ENCODE measurements around the gene WEE1.

Gene WEE1

GRCh38 chr11:9567401-9567800, 6.1 kb upstream of the WEE1 start:
- no peak for DNase-seq

GRCh38 chr11:9568161-9568853, 5.2 kb upstream of the WEE1 start:
- DNase-seq, result no peak

DNA sequence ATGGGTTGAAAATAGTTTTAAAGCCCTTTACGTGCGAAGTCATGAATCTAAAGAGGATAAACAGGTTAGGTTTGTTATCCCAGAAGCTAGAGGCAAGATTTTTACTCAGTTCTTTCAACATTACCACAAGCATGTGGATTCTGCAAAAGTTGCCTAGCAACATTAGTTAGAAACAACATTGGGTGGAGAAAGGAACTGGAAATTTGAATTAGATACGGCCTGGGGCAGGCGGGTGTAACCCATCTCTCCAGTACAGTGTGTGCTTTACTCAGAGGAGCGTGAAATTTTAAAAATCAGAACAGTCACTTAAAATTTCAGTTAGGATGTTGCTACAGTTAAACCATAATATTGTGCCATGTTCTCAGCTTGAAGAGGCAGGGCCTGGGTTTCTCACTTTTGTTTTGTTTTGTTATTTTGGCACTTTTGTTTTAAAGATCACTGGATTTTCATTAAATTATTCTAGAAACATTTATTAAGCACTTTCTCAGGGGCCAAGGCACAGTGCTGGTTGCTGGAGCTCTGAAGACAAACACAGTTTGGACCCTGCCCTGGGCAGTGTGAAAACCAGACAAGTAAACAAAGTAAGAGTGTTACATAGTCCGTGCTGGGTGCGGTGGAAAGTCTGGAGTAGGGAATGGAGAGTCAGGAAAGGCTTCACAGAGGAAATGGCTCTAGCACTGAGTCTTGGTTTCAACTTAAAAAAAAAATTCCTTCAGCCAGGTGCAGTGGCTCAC, 4.4 kb upstream of the WEE1 start:
- no peak for DNase-seq

- no peak for DNase-seq
These were observed 3.8 kb upstream of the WEE1 start for GRCh38 chr11:9569588-9570164.

- no peak for DNase-seq
These were observed 3.0 kb upstream of the WEE1 start for GRCh38 chr11:9570313-9571025.

DNA sequence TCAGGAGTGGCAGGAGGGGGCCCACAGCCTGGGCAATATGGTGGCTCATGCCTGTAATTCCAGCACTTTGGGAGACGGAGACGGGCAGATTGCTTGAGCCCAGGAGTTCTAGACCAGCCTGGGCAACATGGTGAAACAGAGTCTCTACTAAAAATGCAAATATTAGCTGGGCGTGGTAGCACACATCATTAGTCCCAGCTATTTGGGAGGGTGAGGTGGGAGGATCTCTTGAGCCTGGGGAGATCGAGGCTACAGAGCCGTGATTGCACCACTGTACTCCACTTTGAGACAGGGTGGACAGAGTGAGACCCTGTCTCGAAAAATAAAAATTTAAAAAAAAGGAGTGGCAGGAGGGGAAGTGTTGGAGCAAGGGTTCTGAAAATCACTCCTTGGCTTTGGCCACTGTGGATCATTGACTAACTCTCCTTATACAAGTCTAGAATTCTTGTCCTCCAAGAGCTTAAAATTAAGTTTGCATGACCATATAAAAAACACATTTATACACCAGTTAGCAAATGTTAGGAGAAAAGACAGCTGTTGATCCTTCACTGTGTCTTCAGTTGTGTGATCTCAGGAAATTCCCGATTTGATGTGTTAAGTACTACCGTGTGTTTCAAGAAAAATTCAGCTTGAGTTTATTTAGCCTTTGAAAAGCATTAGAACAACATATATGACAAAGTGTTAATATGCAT, 2.3 kb upstream of the WEE1 start:
- DNase-seq, result no peak

DNA sequence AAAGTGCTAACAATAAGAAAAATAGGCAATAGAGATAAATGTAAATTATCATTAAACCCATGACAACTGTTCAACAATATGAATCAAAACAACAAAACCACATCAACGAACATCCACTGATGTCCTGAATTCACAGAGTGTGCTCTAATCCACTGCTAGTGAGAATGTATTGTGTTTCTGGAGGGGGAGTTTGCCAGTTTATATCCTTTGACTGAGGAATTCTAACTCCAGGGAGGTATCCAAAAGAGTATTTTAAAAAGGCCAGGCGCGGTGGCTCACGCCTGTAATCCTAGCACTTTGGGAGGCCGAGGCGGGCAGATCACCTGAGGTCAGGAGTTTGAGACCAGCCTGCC, 1.7 kb upstream of the WEE1 start:
- no peak for DNase-seq

DNA sequence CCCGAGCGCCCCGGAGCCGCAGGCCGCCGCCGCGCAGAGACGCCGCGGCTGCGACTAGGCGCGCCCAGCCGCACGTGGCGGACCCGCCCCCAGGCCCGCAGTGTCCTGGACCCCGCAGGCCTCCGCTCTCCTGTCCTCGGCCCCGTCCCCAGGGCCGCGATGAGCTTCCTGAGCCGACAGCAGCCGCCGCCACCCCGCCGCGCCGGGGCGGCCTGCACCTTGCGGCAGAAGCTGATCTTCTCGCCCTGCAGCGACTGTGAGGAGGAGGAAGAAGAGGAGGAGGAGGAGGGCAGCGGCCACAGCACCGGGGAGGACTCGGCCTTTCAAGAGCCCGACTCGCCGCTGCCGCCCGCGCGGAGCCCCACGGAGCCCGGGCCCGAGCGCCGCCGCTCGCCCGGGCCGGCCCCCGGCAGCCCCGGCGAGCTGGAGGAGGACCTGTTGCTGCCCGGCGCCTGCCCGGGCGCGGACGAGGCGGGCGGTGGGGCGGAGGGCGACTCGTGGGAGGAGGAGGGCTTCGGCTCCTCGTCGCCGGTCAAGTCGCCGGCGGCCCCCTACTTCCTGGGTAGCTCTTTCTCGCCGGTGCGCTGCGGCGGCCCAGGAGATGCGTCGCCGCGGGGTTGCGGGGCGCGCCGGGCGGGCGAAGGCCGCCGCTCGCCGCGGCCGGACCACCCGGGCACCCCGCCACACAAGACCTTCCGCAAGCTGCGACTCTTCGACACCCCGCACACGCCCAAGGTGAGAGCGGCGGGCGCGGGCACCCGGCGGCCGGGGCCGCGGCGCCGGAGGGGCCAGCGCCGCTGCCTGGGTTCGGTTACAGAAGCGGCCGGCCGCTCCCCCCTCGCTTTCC, 528 bp downstream of the WEE1 start:
- DNase-seq, result no peak

- DNase-seq, result no peak
These were observed 1.3 kb downstream of the WEE1 start for GRCh38 chr11:9574622-9575259.

- DNase-seq, result no peak
These were observed 2.1 kb downstream of the WEE1 start for GRCh38 chr11:9575260-9576240.

- DNase-seq, result no peak
These were observed 3.4 kb downstream of the WEE1 start for GRCh38 chr11:9576701-9577381.

DNA sequence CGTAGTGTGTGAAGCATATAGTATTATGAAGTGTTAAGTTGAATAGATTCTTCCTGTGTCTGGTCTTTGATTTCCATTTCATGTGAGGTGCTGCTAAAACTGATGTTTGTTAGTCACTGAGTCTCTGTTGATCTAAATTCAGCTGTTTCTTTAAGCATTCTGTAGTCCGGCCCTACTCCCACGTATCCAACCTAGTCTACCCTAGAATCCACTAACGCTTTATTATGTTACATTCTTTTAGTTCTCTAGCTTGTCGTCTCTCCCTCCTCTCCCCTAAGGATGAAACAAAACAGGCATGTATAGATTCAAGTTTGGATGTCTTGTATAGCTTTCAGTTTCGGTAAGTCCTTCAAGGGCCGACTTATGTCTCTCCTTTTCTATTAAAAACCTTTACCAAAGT, 4.1 kb downstream of the WEE1 start:
- DNase-seq, result no peak

DNA sequence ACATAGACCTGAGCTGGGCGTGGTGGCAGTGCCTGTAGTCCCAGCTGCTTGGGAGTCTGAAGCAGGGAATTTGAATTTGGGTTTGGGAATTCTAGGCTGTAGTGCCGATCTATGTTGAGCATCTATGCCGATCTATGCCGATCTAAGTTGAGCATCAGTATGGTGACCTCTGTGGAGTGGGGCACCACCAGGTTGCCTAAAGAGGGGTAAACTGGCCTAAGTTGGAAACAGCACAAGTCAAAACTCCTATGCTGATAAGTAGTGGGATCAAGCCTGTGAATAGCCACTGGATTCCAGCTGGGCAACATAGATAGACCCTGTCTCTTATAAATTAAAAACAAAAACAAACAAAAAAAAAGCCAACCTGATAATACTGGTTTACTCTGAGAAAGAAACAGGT, 7.4 kb downstream of the WEE1 start:
- no peak for DNase-seq

- DNase-seq, result no peak
These were observed 8.2 kb downstream of the WEE1 start for GRCh38 chr11:9581556-9582161.

GRCh38 chr11:9590717-9591116, 17.2 kb downstream of the WEE1 start:
- DNase-seq, result no peak

- no peak for DNase-seq
These were observed 21.0 kb downstream of the WEE1 start for GRCh38 chr11:9594267-9595046.

GRCh38 chr11:9596926-9597464, 23.5 kb downstream of the WEE1 start:
- DNase-seq, result no peak

GRCh38 chr11:9600166-9600565, 26.7 kb downstream of the WEE1 start:
- DNase-seq, result no peak
